SJCRH30 (cell line): ENCODE results near the gene JARID2. TPM values are rescaled to one million over a fixed set of nuclear protein-coding genes. Genes with fewer than 3 reads are reported as not detected.

ENCODE experiments used
- DNase-seq, 2 experiments: peaks; one replicate each; pipeline ENCODE4 v3.0.0-alpha.2; 2015 to 2020
- H3K27ac ChIP-seq: fragments of 250-450 bp; sonication (Bioruptor Pico); 2 replicates; pipeline ENCODE4 v1.5.1; 2020; ENCODE audit warnings: mild to moderate bottlenecking, moderate library complexity
- H3K27me3 ChIP-seq: fragments of 250-450 bp; sonication (Bioruptor Pico); 2 replicates; pipeline ENCODE4 v1.5.1; 2020; ENCODE audit warnings: mild to moderate bottlenecking, moderate library complexity
- H3K36me3 ChIP-seq: fragments of 250-450 bp; sonication (Bioruptor Pico); 2 replicates; pipeline ENCODE4 v1.5.1; 2020; ENCODE audit warnings: mild to moderate bottlenecking, moderate library complexity
- H3K4me1 ChIP-seq: fragments of 250-450 bp; sonication (Bioruptor Pico); 2 replicates; pipeline ENCODE4 v1.5.1; 2020; ENCODE audit warnings: mild to moderate bottlenecking, moderate library complexity
- H3K4me3 ChIP-seq: fragments of 250-450 bp; sonication (Bioruptor Pico); 2 replicates; pipeline ENCODE4 v1.5.1; 2020; ENCODE audit warnings: mild to moderate bottlenecking, moderate library complexity
- H3K9me3 ChIP-seq: fragments of 250-450 bp; sonication (Bioruptor Pico); replicated peaks from 2 replicates; pipeline ENCODE4 v1.5.1; 2020; ENCODE audit warnings: mild to moderate bottlenecking, moderate library complexity
- total RNA-seq: library from RNA; depleted of rRNA; stranded (reverse); fragments of >200 nt; shearing (Covaris generic); gene quantifications from 2 replicates; pipeline ENCODE4 v1.2.3, GENCODE V29; 2014

JARID2 gene
- total RNA-seq, 1 experiment from 2014 or later, result 18.5 TPM

DNA sequence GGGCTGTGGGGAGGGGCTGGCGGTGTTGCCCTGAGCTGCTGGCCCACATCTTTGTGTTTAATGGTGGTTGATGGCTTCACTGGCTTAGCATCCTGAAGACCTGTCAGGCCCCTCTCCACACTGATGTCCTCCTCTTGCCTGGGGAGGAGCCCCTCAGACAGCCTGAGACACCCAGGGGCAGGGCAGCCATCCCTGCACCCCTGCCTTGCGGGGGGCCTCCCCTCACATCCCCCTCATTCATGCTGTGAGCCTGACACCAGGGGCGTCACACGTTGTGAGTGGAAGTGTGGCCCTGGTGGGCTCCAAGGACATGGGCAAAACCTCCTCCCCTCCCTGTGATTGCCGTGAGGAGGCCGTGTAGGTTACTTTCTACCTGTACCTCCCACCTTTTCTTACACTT lies 264.3 kb downstream of the JARID2 start:
- no peak for DNase-seq
- Histone ChIP-seq H3K36me3 (0 out of 2 replicates have a peak, but pooled peaks cover 6% of the 10 kb centered on the region), H3K27me3 (no peaks in the 10 kb centered on the region), H3K27ac (no peak overlapping the region), H3K4me1 (peaks cover 11% of the 10 kb centered on the region), H3K9me3 (no peaks in the 10 kb centered on the region), H3K4me3 (no peak overlapping the region)

DNA sequence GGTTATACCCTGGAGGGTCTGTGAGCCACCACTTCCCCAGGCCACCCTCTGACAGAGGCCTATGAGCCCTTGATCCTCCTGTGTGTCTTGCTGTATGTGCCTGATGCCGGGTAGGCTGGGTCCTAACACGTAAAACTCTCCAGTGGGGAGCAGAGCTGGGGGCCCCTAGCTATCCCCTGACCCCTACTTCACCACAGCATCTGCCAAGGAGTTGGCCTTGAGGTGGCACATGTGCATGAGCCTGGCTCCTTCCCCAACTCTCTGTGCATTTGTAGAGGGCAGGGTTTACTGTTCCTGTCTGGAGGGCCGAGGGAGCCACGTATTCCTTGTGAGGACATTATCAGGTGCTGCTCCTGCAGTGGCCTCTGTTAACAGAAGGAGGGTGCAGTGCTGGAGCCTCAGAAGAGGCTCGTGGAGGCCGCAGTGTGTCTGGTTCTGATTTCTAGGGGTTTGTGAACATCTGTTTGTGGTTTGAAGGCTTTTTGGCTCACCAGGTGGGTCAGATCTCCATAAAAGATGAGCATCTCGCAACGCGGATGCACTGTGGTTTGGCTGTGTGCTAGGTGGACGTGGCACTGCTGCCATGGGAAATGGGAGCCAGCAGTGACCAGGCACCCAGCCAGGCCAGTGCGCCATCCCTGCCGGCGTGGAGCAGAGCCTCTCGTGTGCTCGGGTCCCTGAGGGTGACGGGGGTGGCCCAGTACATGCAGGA lies 264.8 kb downstream of the JARID2 start:
- Histone ChIP-seq H3K27me3 (no peaks in the 10 kb centered on the region), H3K27ac (no peak overlapping the region), H3K36me3 (0 out of 2 replicates have a peak, but pooled peaks cover 6% of the 10 kb centered on the region), H3K9me3 (no peaks in the 10 kb centered on the region), H3K4me3 (no peak overlapping the region), H3K4me1 (peaks cover 6% of the 10 kb centered on the region)
- DNase-seq, result no peak

- no peak for DNase-seq
- Histone ChIP-seq H3K27me3 (no peaks in the 10 kb centered on the region), H3K4me3 (no peak overlapping the region), H3K27ac (no peak overlapping the region), H3K36me3 (peaks cover 6% of the 10 kb centered on the region; the same call in 1 of the 2 replicates), H3K4me1 (peaks cover under 1% of the 10 kb centered on the region; the same call in 1 of the 2 replicates), H3K9me3 (no peaks in the 10 kb centered on the region)
Observed at GRCh38 chr6:15511248-15512125, 265.6 kb downstream of the JARID2 start.

GRCh38 chr6:15512126-15512525 lies 266.3 kb downstream of the JARID2 start:
- no peaks in the 10 kb centered on the region for H3K27me3 ChIP-seq
- H3K4me1 ChIP-seq, result no peaks in the 10 kb centered on the region
- DNase-seq, result peak in 1 of 2 experiments; percentile 16
- no peak overlapping the region for H3K4me3 ChIP-seq
- H3K9me3 ChIP-seq, result no peaks in the 10 kb centered on the region
- H3K27ac ChIP-seq, result no peak overlapping the region
- peaks cover 6% of the 10 kb centered on the region; the same call in 1 of the 2 replicates for H3K36me3 ChIP-seq

- no peaks in the 10 kb centered on the region for H3K27me3 ChIP-seq
- no peak for DNase-seq
- no peak overlapping the region for H3K4me3 ChIP-seq
- no peaks in the 10 kb centered on the region for H3K4me1 ChIP-seq
- H3K36me3 ChIP-seq, result peaks cover 6% of the 10 kb centered on the region; the same call in 1 of the 2 replicates
- H3K9me3 ChIP-seq, result no peaks in the 10 kb centered on the region
- H3K27ac ChIP-seq, result no peak overlapping the region
Observed at GRCh38 chr6:15512721-15513120, 266.9 kb downstream of the JARID2 start.

- no peak for DNase-seq
- Histone ChIP-seq H3K4me1 (no peaks in the 10 kb centered on the region), H3K27me3 (no peaks in the 10 kb centered on the region), H3K27ac (no peak overlapping the region), H3K36me3 (peaks cover 6% of the 10 kb centered on the region; the same call in 1 of the 2 replicates), H3K9me3 (no peaks in the 10 kb centered on the region), H3K4me3 (no peak overlapping the region)
Observed at GRCh38 chr6:15513131-15513771, 267.4 kb downstream of the JARID2 start.

DNA sequence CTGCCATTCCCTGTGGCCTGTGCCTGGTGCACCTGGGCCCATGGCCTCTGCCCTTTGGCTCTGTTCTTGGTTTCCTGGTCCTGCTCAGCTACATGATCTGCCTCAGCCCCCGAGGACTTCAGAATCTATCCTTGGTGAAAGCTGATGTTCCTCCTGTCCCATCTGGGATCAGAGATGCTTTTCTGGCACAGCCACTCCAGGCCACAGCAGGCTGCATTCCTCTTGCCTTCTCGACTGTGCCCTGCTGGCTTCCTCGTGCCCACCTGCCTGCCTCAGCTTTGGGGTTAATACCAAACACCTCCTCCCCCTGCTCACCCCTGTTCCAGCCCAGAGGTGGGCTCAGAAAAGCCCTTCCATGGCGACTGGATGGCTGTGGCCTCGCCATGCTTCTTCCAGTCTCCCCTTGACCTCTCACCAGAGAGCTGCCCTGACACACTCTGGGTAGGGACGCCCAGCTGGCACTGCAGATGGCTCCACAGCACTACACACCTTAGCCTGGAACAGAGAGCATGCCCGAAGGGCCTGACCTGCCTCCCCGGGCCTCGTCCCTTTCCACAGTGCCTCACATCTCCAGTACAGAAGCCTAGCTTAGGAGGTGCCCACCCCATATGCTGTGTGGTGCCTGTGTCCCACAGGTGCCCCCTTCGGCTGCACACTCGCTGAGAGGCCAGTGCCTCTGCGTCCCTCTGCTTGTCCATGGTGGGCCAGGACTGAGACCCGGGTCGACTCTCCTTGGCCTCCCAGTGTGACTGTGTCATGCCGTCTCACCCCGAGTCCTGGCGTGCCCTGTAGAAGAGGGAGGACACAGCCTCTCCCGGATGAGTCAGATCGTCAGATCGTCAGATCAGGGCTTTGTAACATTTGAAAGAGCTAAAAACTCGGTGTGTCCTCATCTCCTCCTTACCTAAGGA lies 268.2 kb downstream of the JARID2 start:
- H3K36me3 ChIP-seq, result peaks cover 6% of the 10 kb centered on the region; the same call in 1 of the 2 replicates
- no peak overlapping the region for H3K27ac ChIP-seq
- no peak for DNase-seq
- no peaks in the 10 kb centered on the region for H3K9me3 ChIP-seq
- H3K27me3 ChIP-seq, result no peaks in the 10 kb centered on the region
- no peak overlapping the region for H3K4me3 ChIP-seq
- no peaks in the 10 kb centered on the region for H3K4me1 ChIP-seq

- H3K4me3 ChIP-seq, result no peak overlapping the region
- no peak for DNase-seq
- H3K9me3 ChIP-seq, result no peaks in the 10 kb centered on the region
- no peaks in the 10 kb centered on the region for H3K4me1 ChIP-seq
- peaks cover 4% of the 10 kb centered on the region; the same call in 1 of the 2 replicates for H3K36me3 ChIP-seq
- no peak overlapping the region for H3K27ac ChIP-seq
- H3K27me3 ChIP-seq, result no peaks in the 10 kb centered on the region
Observed at GRCh38 chr6:15515226-15515625, 269.4 kb downstream of the JARID2 start.

- H3K27me3 ChIP-seq, result no peaks in the 10 kb centered on the region
- H3K36me3 ChIP-seq, result peaks cover 5% of the 10 kb centered on the region; the same call in 1 of the 2 replicates
- no peaks in the 10 kb centered on the region for H3K4me1 ChIP-seq
- no peak for DNase-seq
- no peak overlapping the region for H3K4me3 ChIP-seq
- H3K27ac ChIP-seq, result no peak overlapping the region
- no peaks in the 10 kb centered on the region for H3K9me3 ChIP-seq
Observed at GRCh38 chr6:15515660-15516375, 269.9 kb downstream of the JARID2 start.

GRCh38 chr6:15516378-15516777 lies 270.5 kb downstream of the JARID2 start:
- H3K36me3 ChIP-seq, result peaks cover 5% of the 10 kb centered on the region; the same call in 1 of the 2 replicates
- DNase-seq, result no peak
- H3K9me3 ChIP-seq, result no peaks in the 10 kb centered on the region
- no peak overlapping the region for H3K27ac ChIP-seq
- H3K4me3 ChIP-seq, result no peak overlapping the region
- H3K4me1 ChIP-seq, result no peaks in the 10 kb centered on the region
- H3K27me3 ChIP-seq, result no peaks in the 10 kb centered on the region

DNA sequence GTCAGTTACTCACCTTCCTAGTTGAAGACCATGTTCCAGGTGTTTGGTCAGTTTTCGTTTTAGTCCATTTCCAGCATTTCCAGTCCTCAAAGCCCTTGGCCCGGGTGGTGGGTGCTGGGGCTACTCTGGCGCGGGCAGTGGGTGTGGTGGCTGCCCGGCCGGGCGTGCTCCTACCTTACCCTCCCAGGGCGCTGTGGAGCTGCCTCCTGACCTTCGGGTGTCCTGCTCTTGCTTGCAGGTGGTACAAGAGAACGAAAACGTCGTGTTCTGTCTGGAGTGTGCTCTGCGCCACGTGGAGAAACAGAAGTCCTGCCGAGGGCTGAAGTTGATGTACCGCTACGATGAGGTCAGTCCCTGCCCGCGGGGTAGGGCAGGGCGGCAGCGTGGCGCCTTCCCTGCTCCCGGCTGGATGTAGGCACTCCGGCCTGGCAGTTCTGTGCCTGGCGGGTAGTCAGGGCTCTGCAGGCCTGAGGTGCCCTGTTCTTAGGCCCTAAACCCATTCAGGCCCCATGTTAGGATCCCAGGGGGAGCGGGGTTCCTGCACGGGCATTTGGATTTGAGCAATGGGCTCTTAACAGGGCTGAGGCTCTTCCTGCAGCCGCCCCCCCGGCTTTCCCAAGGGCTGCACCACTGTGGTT lies 271.2 kb downstream of the JARID2 start:
- no peak for DNase-seq

DNA sequence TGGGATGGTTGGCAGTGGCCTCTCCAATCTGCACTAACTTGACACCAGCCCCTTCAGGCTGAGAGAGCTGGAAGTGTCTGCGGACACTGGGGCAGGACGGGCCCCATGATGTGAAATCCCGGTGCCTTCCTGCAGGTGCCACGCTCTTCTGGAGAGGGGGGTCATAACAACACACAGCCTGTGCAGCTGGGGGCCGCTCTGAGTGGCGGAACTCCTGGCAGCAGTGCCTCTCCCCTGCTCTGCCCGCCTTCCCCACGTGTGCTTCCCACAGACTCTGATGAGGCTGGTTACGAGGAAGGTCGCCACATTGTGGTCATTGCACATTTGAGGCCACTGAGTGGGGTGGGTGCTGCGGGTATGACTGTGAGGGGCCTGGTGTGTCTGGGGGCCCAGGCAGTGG lies 271.7 kb downstream of the JARID2 start:
- DNase-seq, result no peak
- Histone ChIP-seq H3K36me3 (peaks cover 5% of the 10 kb centered on the region; the same call in 1 of the 2 replicates), H3K27ac (no peak overlapping the region), H3K4me1 (no peaks in the 10 kb centered on the region), H3K4me3 (no peak overlapping the region), H3K9me3 (no peaks in the 10 kb centered on the region), H3K27me3 (no peaks in the 10 kb centered on the region)

More for the DNA sequence above, 271.2 kb downstream of the JARID2 start:
- Histone ChIP-seq H3K27ac (no peak overlapping the region), H3K9me3 (no peaks in the 10 kb centered on the region), H3K27me3 (no peaks in the 10 kb centered on the region), H3K4me3 (no peak overlapping the region), H3K36me3 (peaks cover 5% of the 10 kb centered on the region; the same call in 1 of the 2 replicates), H3K4me1 (no peaks in the 10 kb centered on the region)

DNA sequence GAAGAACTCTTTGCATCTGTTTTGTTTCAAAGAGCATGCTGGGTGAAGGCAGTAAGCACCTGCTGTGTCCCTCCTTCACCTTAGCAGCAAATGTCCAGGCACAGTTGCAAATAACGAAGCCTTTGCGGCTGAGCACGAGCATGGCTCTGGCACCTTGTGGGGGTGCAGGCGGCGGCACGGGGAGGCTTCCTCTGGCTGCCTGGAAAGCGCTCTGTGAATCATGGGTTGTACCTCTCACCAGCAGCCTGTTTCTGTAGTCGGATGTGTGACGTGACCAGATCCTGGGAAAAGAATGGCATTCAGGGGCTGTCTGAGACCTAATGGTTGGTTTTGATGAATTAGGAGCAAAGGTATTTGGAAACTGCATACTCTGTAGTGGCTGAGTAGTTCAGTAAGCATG lies 272.2 kb downstream of the JARID2 start:
- Histone ChIP-seq H3K4me1 (no peaks in the 10 kb centered on the region), H3K9me3 (no peaks in the 10 kb centered on the region), H3K36me3 (peaks cover 5% of the 10 kb centered on the region; the same call in 1 of the 2 replicates), H3K27me3 (no peaks in the 10 kb centered on the region), H3K27ac (no peak overlapping the region), H3K4me3 (no peak overlapping the region)
- no peak for DNase-seq
